Measurements from ENCODE around the gene ARMC12.

DNA sequence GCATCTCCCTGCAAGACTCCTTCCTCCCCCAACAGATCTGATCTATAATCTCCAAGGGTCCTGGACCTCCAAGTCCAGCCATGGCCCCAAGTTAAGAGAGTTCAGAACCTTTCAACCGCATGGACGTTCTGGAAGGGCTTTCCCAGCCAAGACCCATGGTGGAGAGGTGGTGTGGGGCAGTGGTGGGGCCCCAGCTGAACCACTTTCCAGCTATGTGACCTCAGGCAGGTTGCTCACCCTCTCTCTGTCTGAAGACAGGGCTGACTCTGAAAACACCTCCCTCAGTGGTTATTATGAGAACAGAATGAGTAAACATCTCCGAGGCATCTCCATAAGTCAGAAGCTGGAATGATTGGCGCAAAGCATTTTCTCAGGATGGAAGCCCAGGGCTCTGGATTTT, 59.4 kb downstream of the ARMC12 start:
- TF ChIP-seq POLR2AphosphoS5 (IDR thresholded peaks at IDR 0.05; ENCODE audit: low read depth, low read length) = no peak
- TF ChIP-seq POLR2A (IDR thresholded peaks at IDR 0.05; ENCODE audit: low read depth, low read length) = no peak
- TF ChIP-seq TAF1 (IDR thresholded peaks at IDR 0.05; ENCODE audit: borderline replicate concordance, low read depth, low read length) = no peak

Data from GM12892 (cell line).